SK-N-SH (cell line): ENCODE measurements around the gene SRMS. TPM values are rescaled to one million over a fixed set of nuclear protein-coding genes. Genes with fewer than 3 reads are reported as not detected.

Source experiments
- CTCF ChIA-PET: fragments of 300-600, 350-600 bp; formaldehyde crosslinking; extraction: SDS; loops from one replicate; lab custom pipeline; 2021; lab: Yijun Ruan, JAX
- POLR2A ChIA-PET: fragments of 350-600 bp; sonication (Branson Sonifier 250); formaldehyde crosslinking; extraction: SDS; loops from one replicate; lab custom pipeline; 2020; ENCODE audit warnings: antibody characterized with exemption, inconsistent platforms; lab: Yijun Ruan, JAX
- DNase-seq: peaks from one replicate; pipeline ENCODE4 v3.0.0; 2012
- H2AFZ ChIP-seq: fragments of 200-600 bp; sonication (generic); 2 replicates; pipeline ENCODE4 v1.8.1; 2016; ENCODE audit warnings: antibody characterized with exemption, mild to moderate bottlenecking, low read depth
- H3F3A ChIP-seq: fragments of 200-600 bp; sonication (generic); replicated peaks from 2 replicates; pipeline ENCODE3; 2016; ENCODE audit warnings: antibody characterized with exemption, mild to moderate bottlenecking; ENCODE audit not compliant: insufficient read depth
- H3K27ac ChIP-seq, 2 experiments: fragments of 200-500 bp in 1 of 2; fragments of 200-600 bp in 1 of 2; sonication (Bioruptor generic) in 1 of 2; sonication (generic), shearing (Covaris generic) in 1 of 2; 2 replicates each; pipeline versions ENCODE4 v1.5.1 to v1.6.1; 2014 to 2016; ENCODE audit warnings: low read depth in 2 of 2, inconsistent platforms in 1 of 2, low read length in 1 of 2, mild to moderate bottlenecking in 1 of 2, mixed read lengths in 1 of 2
- H3K27me3 ChIP-seq: fragments of 200-600 bp; sonication (generic), shearing (Covaris generic); 2 replicates; pipeline ENCODE4 v1.6.1; 2016; ENCODE audit warnings: mixed run types; ENCODE audit not compliant: insufficient read depth
- H3K36me3 ChIP-seq, 2 experiments: fragments of 200-500 bp in 1 of 2; fragments of 200-600 bp in 1 of 2; sonication (Bioruptor generic) in 1 of 2; sonication (generic) in 1 of 2; replicated peaks in 1 of 2; 2 replicates each; pipeline versions ENCODE3 to v1.5.1; 2014 to 2016; ENCODE audit warnings: low read length in 1 of 2, mild to moderate bottlenecking in 1 of 2; ENCODE audit not compliant: insufficient read depth in 2 of 2, control insufficient read depth in 1 of 2
- H3K4me1 ChIP-seq, 2 experiments: fragments of 200-500 bp in 1 of 2; fragments of 200-600 bp in 1 of 2; sonication (Bioruptor generic) in 1 of 2; sonication (generic), shearing (Covaris generic) in 1 of 2; 2 replicates each; pipeline versions ENCODE4 v1.5.1 to v1.6.1; 2014 to 2016; ENCODE audit warnings: low read depth in 1 of 2, low read length in 1 of 2, mixed run types in 1 of 2; ENCODE audit not compliant: insufficient read depth in 2 of 2, control insufficient read depth in 1 of 2
- H3K4me2 ChIP-seq: fragments of 200-600 bp; sonication (generic), shearing (Covaris generic); 2 replicates; pipeline ENCODE4 v1.6.1; 2017; ENCODE audit warnings: mixed run types
- H3K4me3 ChIP-seq, 2 experiments: fragments of 200-500 bp in 1 of 2; fragments of 200-600 bp in 1 of 2; sonication (Bioruptor generic) in 1 of 2; sonication (generic), shearing (Covaris generic) in 1 of 2; 2 replicates each; pipeline versions ENCODE4 v1.5.1 to v1.8.1; 2014 to 2016; ENCODE audit warnings: low read depth in 2 of 2, inconsistent platforms in 1 of 2, low read length in 1 of 2, mild to moderate bottlenecking in 1 of 2, mixed read lengths in 1 of 2, moderate library complexity in 1 of 2
- H3K79me2 ChIP-seq: fragments of 200-600 bp; sonication (generic); 2 replicates; pipeline ENCODE4 v1.8.1; 2017; ENCODE audit warnings: mild to moderate bottlenecking; ENCODE audit not compliant: insufficient read depth
- H3K9ac ChIP-seq: fragments of 200-600 bp; sonication (generic); 2 replicates; pipeline ENCODE4 v1.6.1; 2017; ENCODE audit warnings: mixed run types
- H3K9me2 ChIP-seq: fragments of 200-600 bp; sonication (generic); 2 replicates; pipeline ENCODE4 v1.6.1; 2017; ENCODE audit warnings: mixed run types
- H3K9me3 ChIP-seq: fragments of 200-600 bp; sonication (generic); 2 replicates; pipeline ENCODE4 v1.6.1; 2017; ENCODE audit warnings: mixed run types, mild to moderate bottlenecking, moderate library complexity
- H4K20me1 ChIP-seq: fragments of 200-600 bp; sonication (generic); 2 replicates; pipeline ENCODE4 v1.6.1; 2017; ENCODE audit warnings: mild to moderate bottlenecking, mixed run types; ENCODE audit not compliant: insufficient read depth
- CTCF ChIP-seq: fragments of 200-600 bp; sonication (generic); IDR thresholded peaks from 2 replicates; pipeline ENCODE4 v1.6.1; 2017; ENCODE audit warnings: antibody characterized with exemption, mild to moderate bottlenecking, moderate library complexity
- EZH2phosphoT487 ChIP-seq: fragments of 200-600 bp; sonication (generic); IDR thresholded peaks from 2 replicates; pipeline ENCODE4 v1.6.1; 2017; ENCODE audit warnings: low read depth, mixed run types, mild to moderate bottlenecking, antibody characterized with exemption, moderate library complexity, borderline replicate concordance
- FOXJ3 ChIP-seq: sonication (generic); formaldehyde crosslinking; IDR thresholded peaks from 2 replicates; pipeline ENCODE4 v1.5.1; 2020; ENCODE audit warnings: mild to moderate bottlenecking, missing genetic modification reagents
- FOXM1 ChIP-seq: IDR thresholded peaks from 2 replicates; pipeline ENCODE4 v1.4.0; 2012; ENCODE audit warnings: low read depth, mild to moderate bottlenecking
- GATA2 ChIP-seq: sonication (generic); formaldehyde crosslinking; IDR thresholded peaks from 2 replicates; pipeline ENCODE4 v1.5.0; 2020; ENCODE audit warnings: mild to moderate bottlenecking, missing genetic modification reagents
- MAX ChIP-seq: IDR thresholded peaks from 2 replicates; pipeline ENCODE4 v1.4.0; 2012; ENCODE audit warnings: low read depth
- NFIC ChIP-seq: IDR thresholded peaks from 2 replicates; pipeline ENCODE4 v1.4.0; 2012; ENCODE audit warnings: borderline replicate concordance
- NRF1 ChIP-seq: IDR thresholded peaks from 2 replicates; pipeline ENCODE4 v1.6.1; 2012; ENCODE audit warnings: low read depth, mild to moderate bottlenecking, low read length
- PBX3 ChIP-seq: IDR thresholded peaks from 2 replicates; pipeline ENCODE4; 2012
- RXRA ChIP-seq: IDR thresholded peaks from 2 replicates; pipeline ENCODE4 v1.4.0; 2012; ENCODE audit warnings: low read depth, mild to moderate bottlenecking, borderline replicate concordance
- SIN3A ChIP-seq: IDR thresholded peaks from 2 replicates; pipeline ENCODE4 v1.6.1; 2012; ENCODE audit warnings: low read depth, mild to moderate bottlenecking, low read length, moderate library complexity, borderline replicate concordance
- SMC3 ChIP-seq: IDR thresholded peaks from 2 replicates; pipeline ENCODE4 v1.6.1; 2012; ENCODE audit warnings: low read depth, low read length, improper control_type of control experiment
- TAF1 ChIP-seq: IDR thresholded peaks from 2 replicates; pipeline ENCODE4 v1.6.1; 2012; ENCODE audit warnings: low read depth, mild to moderate bottlenecking, low read length, moderate library complexity, borderline replicate concordance
- TCF12 ChIP-seq: IDR thresholded peaks from 2 replicates; pipeline ENCODE4 v1.4.0; 2012
- USF1 ChIP-seq: IDR thresholded peaks from 2 replicates; pipeline ENCODE4 v1.4.0; 2012; ENCODE audit warnings: low read depth, borderline replicate concordance
- USF2 ChIP-seq: fragments of 150-350 bp; IDR thresholded peaks from 2 replicates; pipeline ENCODE4 v1.6.1; 2017; ENCODE audit warnings: antibody characterized with exemption, low read length, low read depth, borderline replicate concordance
- YY1 ChIP-seq: IDR thresholded peaks from 2 replicates; pipeline ENCODE4 v1.4.0; 2012; ENCODE audit warnings: low read depth, mild to moderate bottlenecking
- WGBS: methylation state at CpG from one replicate; pipeline ENCODE4 v1.1.6; 2017; ENCODE audit warnings: low lambda C conversion rate; 5-methylcytosine and 5-hydroxymethylcytosine counted together
- polyA plus RNA-seq, 3 experiments: library from polyadenylated mRNA; depleted of rRNA; stranded (reverse); fragments of >200 nt; gene quantifications; 2 replicates each; pipeline ENCODE4 v1.2.3, GENCODE V29; 2012

Gene SRMS
- polyA plus RNA-seq, 1 of the 3 experiments (the other 2 are of a cell fraction): not detected

- peak; percentile 24 for DNase-seq
- ChIA-PET CTCF (interaction anchor here (0.8 to 5.2 kb wide), 6 partner anchors 8 to 219 kb away, joined by 3 to 25 read pairs (median 3); no protein-coding TSS in a partner anchor), POLR2A (interaction anchor here (0.5 to 1.2 kb wide), 3 partner anchors 8 to 55 kb away, joined by 3 to 4 read pairs (median 4); partner anchors contain the start of gene PPDPF)
- Histone ChIP-seq H3K4me1 (no peaks in the 10 kb centered on the region), H4K20me1 (peaks cover 14% of the 10 kb centered on the region; the same call in 1 of the 2 replicates), H3K9ac (no peak overlapping the region), H3K27me3 (no peaks in the 10 kb centered on the region), H3K4me2 (no peak overlapping the region), H3K4me3 (no peak overlapping the region), H2AFZ (no peak overlapping the region), H3K9me2 (no peaks in the 10 kb centered on the region), H3K36me3 (no peaks in the 10 kb centered on the region), H3K79me2 (no peaks in the 10 kb centered on the region), H3K27ac (no peak overlapping the region), H3F3A (peaks cover 29% of the 10 kb centered on the region), H3K9me3 (no peaks in the 10 kb centered on the region)
- 82% methylated on average over 12 of the region's 27 CpGs for WGBS
- TF ChIP-seq NRF1 (no peak), TCF12 (no peak), CTCF (no peak), RXRA (no peak), SMC3 (no peak), FOXM1 (no peak), MAX (no peak), SIN3A (no peak), EZH2phosphoT487 (no peak), USF1 (no peak), NFIC (no peak), FOXJ3 (CRISPR knock-in tag) (no peak), TAF1 (no peak), YY1 (no peak)
These were observed 18.2 kb downstream of the SRMS start for GRCh38 chr20:63529180-63529860.

GRCh38 chr20:63527184-63527583 is 20.4 kb downstream of the SRMS start:
- Histone ChIP-seq H4K20me1 (peaks cover 32% of the 10 kb centered on the region), H3K4me3 (no peak overlapping the region), H3K4me1 (peaks cover 1 to 5% of the 10 kb centered on the region in 2 experiments; a peak in 3 of 4 replicates), H3K79me2 (peaks cover 11% of the 10 kb centered on the region), H3F3A (peaks cover 41% of the 10 kb centered on the region), H3K4me2 (no peak overlapping the region), H3K9me2 (no peaks in the 10 kb centered on the region), H3K36me3 (peaks cover 10 to 17% of the 10 kb centered on the region in 2 experiments), H3K27ac (no peak overlapping the region), H3K9ac (no peak overlapping the region), H3K27me3 (no peaks in the 10 kb centered on the region), H3K9me3 (no peaks in the 10 kb centered on the region), H2AFZ (no peak overlapping the region)
- 90% methylated on average over 9 of the region's 9 CpGs for WGBS
- POLR2A ChIA-PET: interaction anchor here (0.6 to 0.9 kb wide), 3 partner anchors 25 to 215 kb away, joined by 3 to 6 read pairs (median 3); no protein-coding TSS in a partner anchor
- DNase-seq: no peak
- TF ChIP-seq USF2 (no peak), GATA2 (CRISPR knock-in tag) (no peak), CTCF (no peak), SMC3 (no peak), PBX3 (no peak)
- CTCF ChIA-PET: interaction anchor here (0.9 to 5.2 kb wide), 5 partner anchors 12 to 453 kb away, joined by 3 to 25 read pairs (median 3); no protein-coding TSS in a partner anchor
